MCF 10A (cell line): ENCODE results near the gene LCA5. TPM values are rescaled to one million over a fixed set of nuclear protein-coding genes. Genes with fewer than 3 reads are reported as not detected.

Experiments used
- BruUV-seq: library from RNA; stranded (reverse); fragments of 400-500 nt; replicated peaks from 2 replicates; lab custom pipeline; 2021; lab: Mats Ljungman, UMichigan
- CTCF ChIA-PET: fragments of 300-600 bp; sonication (Branson Sonifier 250); formaldehyde crosslinking; extraction: SDS; loops from one replicate; lab custom pipeline; 2021; ENCODE audit warnings: antibody characterized with exemption, inconsistent platforms; lab: Yijun Ruan, JAX
- POLR2A ChIA-PET: fragments of 300-600, 350-650 bp; sonication (Branson Sonifier 250); formaldehyde crosslinking; extraction: SDS; loops from one replicate; lab custom pipeline; 2020; ENCODE audit warnings: antibody characterized with exemption, inconsistent platforms; lab: Yijun Ruan, JAX
- DNase-seq: peaks from one replicate; pipeline ENCODE4 v3.0.0-alpha.2; 2018; ENCODE audit not compliant: unreplicated experiment
- H3K27ac Mint-ChIP-seq: one replicate; pipeline ENCODE4 v1.8.0; 2022; ENCODE audit warnings: mild to moderate bottlenecking, low read depth, mixed read lengths; ENCODE audit not compliant: unreplicated experiment
- H3K27me3 Mint-ChIP-seq: one replicate; pipeline ENCODE4 v1.8.0; 2022; ENCODE audit warnings: mixed read lengths; ENCODE audit not compliant: insufficient read depth, unreplicated experiment
- H3K36me3 Mint-ChIP-seq: one replicate; pipeline ENCODE4 v1.8.0; 2022; ENCODE audit warnings: mild to moderate bottlenecking, moderate library complexity, mixed read lengths; ENCODE audit not compliant: insufficient read depth, unreplicated experiment
- H3K4me1 Mint-ChIP-seq: one replicate; pipeline ENCODE4 v1.8.0; 2022; ENCODE audit warnings: mixed read lengths; ENCODE audit not compliant: insufficient read depth, unreplicated experiment
- H3K4me3 Mint-ChIP-seq: one replicate; pipeline ENCODE4 v1.8.0; 2022; ENCODE audit warnings: mild to moderate bottlenecking, moderate library complexity, mixed read lengths; ENCODE audit not compliant: unreplicated experiment
- H3K9me3 Mint-ChIP-seq: one replicate; pipeline ENCODE4 v1.8.0; 2022; ENCODE audit warnings: mixed read lengths; ENCODE audit not compliant: unreplicated experiment
- CTCF ChIP-seq: fragments of 200-600 bp; IDR thresholded peaks from one replicate; pipeline ENCODE4 v1.8.0; 2022; ENCODE audit warnings: antibody characterized with exemption, mild to moderate bottlenecking; ENCODE audit not compliant: unreplicated experiment
- intact Hi-C: fragments of 100-400 bp; cut with micrococcal nuclease; formaldehyde crosslinking; loops from 2 replicates; pipeline ENCODE4 v1.14.1; 2022
- total RNA-seq: library from RNA; stranded (reverse); gene quantifications from 2 replicates; pipeline ENCODE4 v1.2.3, GENCODE V29; 2022

The LCA5 gene
- total RNA-seq, 1 experiment from 2014 or later, result 4.5 TPM

DNA sequence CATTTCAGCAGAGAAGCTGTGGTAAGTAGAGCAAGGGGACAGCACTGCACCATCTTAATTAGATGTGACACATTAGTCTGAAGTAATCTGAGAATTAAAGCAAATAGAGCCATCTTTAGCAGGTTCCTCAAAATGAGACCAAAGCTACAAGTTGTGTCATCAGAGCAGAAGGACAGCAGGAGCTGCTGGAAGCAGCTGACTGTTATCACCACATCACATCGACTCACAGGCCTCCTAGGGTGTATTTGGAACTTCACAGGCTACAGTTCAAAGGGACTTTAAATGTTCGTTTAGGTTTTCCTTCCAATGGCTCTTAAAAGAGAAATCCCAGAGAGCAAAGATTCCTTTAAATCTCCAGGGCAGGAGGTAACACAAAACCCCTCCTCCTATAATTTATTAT is 69.5 kb downstream of the LCA5 start:
- DNase-seq, result no peak
- H3K27me3 Mint-ChIP-seq, result no peaks in the 10 kb centered on the region
- ChIA-PET CTCF (interaction anchor here (0.6 to 2.3 kb wide), 13 partner anchors 8 to 392 kb away, joined by 3 to 9 read pairs (median 4); no protein-coding TSS in a partner anchor), POLR2A (interaction anchor here (1.1 to 5.4 kb wide), 3 partner anchors 47 to 390 kb away, joined by 3 to 57 read pairs (median 11); partner anchors contain the start of genes LCA5 and PHIP)
- no peak overlapping the region for H3K4me3 Mint-ChIP-seq
- H3K9me3 Mint-ChIP-seq, result no peaks in the 10 kb centered on the region
- no peak for TF ChIP-seq CTCF
- H3K27ac Mint-ChIP-seq, result no peak overlapping the region
- H3K36me3 Mint-ChIP-seq, result no peaks in the 10 kb centered on the region
- peaks cover 19% of the 10 kb centered on the region for H3K4me1 Mint-ChIP-seq
- intact Hi-C loops, result loop anchor here (2.0 to 5.0 kb wide), 2 partner anchors 265 to 389 kb away; partner anchors contain the start of gene PHIP
- BruUV-seq, result no TSS peak

DNA sequence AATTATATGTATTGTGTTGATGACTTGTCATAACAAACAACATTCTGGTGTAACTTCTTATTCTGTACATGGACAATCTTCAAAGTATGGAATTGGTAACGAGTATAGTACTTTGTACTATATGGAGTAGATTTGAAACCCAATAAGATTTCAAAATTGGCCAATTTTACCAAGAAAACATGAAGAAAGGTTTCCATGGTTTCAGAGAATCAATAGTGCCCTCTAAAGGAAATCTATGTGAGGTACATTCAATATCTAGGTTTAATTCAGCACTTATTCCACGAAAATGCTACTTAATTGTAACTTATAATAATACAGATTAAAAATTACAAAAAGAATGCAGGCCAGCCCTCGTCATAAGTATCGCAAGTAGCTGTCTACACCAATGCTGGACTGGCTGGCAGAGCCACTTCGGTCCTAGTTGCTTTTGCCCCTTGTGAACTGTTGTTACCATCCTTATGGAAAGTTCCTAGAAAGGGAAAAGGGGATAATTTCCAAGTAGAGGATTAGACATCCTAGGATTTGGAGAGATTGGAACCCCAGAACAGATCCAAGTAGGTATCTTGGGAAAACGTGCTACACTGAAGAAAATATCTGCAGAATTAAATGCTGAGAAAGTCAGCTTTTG is 70.9 kb downstream of the LCA5 start:
- CTCF ChIA-PET, result interaction anchor here (0.5 to 2.3 kb wide), 25 partner anchors 9 to 453 kb away, joined by 3 to 9 read pairs (median 3); no protein-coding TSS in a partner anchor
- Mint-ChIP-seq H3K9me3 (no peaks in the 10 kb centered on the region), H3K4me3 (no peak overlapping the region), H3K27ac (no peak overlapping the region), H3K36me3 (no peaks in the 10 kb centered on the region), H3K27me3 (no peaks in the 10 kb centered on the region), H3K4me1 (peaks cover 19% of the 10 kb centered on the region)
- peak; percentile 48 for DNase-seq
- intact Hi-C loops, result loop anchor here (1.0 to 5.0 kb wide), 3 partner anchors 264 to 599 kb away; partner anchors contain the start of genes IRAK1BP1 and PHIP
- TF ChIP-seq CTCF, result peak; percentile 56
- BruUV-seq, result no TSS peak
- POLR2A ChIA-PET, result interaction anchor here (2.2 to 5.4 kb wide), 2 partner anchors 70 to 388 kb away, joined by 11 to 57 read pairs; partner anchors contain the start of genes LCA5 and PHIP

DNA sequence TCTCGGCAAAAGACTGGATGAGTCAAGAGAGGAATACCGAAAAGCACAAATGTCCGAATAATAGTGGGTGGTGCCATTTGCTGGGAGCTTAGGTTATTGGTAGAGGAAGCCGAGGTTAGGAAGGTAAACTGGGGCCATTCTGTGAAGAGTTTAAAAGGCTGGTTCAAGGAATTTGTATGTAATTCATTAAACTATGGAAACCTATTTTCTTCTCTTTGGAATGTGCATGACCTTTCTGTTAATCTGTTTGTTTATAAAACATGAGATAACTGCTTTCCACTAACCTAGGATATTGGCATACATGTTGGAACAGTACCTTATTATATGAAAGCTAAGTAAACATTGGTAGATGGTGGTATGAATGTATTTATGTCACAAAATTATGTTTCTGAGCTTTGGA is 71.8 kb downstream of the LCA5 start:
- no peaks in the 10 kb centered on the region for H3K27me3 Mint-ChIP-seq
- POLR2A ChIA-PET, result interaction anchor here (1.2 to 5.4 kb wide), 2 partner anchors 10 to 387 kb away, joined by 3 to 57 read pairs; partner anchors contain the start of gene PHIP
- intact Hi-C loops, result loop anchor here (5.0 kb wide), 1 partner anchor 263 kb away; no protein-coding TSS in a partner anchor
- no peaks in the 10 kb centered on the region for H3K36me3 Mint-ChIP-seq
- H3K4me3 Mint-ChIP-seq, result no peak overlapping the region
- no peaks in the 10 kb centered on the region for H3K9me3 Mint-ChIP-seq
- BruUV-seq, result no TSS peak
- CTCF ChIA-PET, result interaction anchor here (0.6 to 1.2 kb wide), 7 partner anchors 28 to 651 kb away, joined by 3 to 4 read pairs (median 3); no protein-coding TSS in a partner anchor
- DNase-seq, result no peak
- H3K4me1 Mint-ChIP-seq, result peaks cover 25% of the 10 kb centered on the region
- no peak overlapping the region for H3K27ac Mint-ChIP-seq
- TF ChIP-seq CTCF, result no peak

- DNase-seq, result peak; percentile 38
- Mint-ChIP-seq H3K4me3 (no peak overlapping the region), H3K9me3 (peaks cover 7% of the 10 kb centered on the region), H3K4me1 (peaks cover 20% of the 10 kb centered on the region), H3K36me3 (no peaks in the 10 kb centered on the region), H3K27ac (peak overlapping the region; percentile 44), H3K27me3 (no peaks in the 10 kb centered on the region)
- no peak for TF ChIP-seq CTCF
- intact Hi-C loops, result no loop called here
- BruUV-seq, result no TSS peak
- CTCF ChIA-PET, result interaction anchor here (0.8 kb wide), 1 partner anchor 259 kb away, joined by 3 read pairs; no protein-coding TSS in a partner anchor
- POLR2A ChIA-PET, result interaction anchor here (0.7 to 5.4 kb wide), 7 partner anchors 10 to 386 kb away, joined by 3 to 57 read pairs (median 5); partner anchors contain the start of gene PHIP
These were observed 73.6 kb downstream of the LCA5 start for GRCh38 chr6:79463621-79464050.
